HUES6 (cell line): ENCODE results near the gene ZNF540.
"Not testable (repeated sequence)": the region's sequence is repeated elsewhere in the genome, so short reads cannot be mapped to it uniquely, and the experiment has no call there.

Experiments
- H3K27ac ChIP-seq: 2 replicates; pipeline ENCODE4 v1.7.0; 2013; ENCODE audit warnings: low read depth, mild to moderate bottlenecking, low read length, inconsistent platforms
- H3K27me3 ChIP-seq: 2 replicates; pipeline ENCODE4 v1.6.1; 2013; ENCODE audit warnings: low read length; ENCODE audit not compliant: control insufficient read depth, insufficient read depth
- H3K36me3 ChIP-seq: 2 replicates; pipeline ENCODE4 v1.6.1; 2013; ENCODE audit warnings: low read length; ENCODE audit not compliant: control insufficient read depth, insufficient read depth
- H3K4me1 ChIP-seq: 2 replicates; pipeline ENCODE4 v1.6.1; 2013; ENCODE audit warnings: low read length; ENCODE audit not compliant: control insufficient read depth, insufficient read depth
- H3K4me3 ChIP-seq: 2 replicates; pipeline ENCODE4 v1.5.1; 2013; ENCODE audit warnings: low read depth, low read length
- H3K9ac ChIP-seq: one replicate; pipeline ENCODE4 v1.6.1; 2013; ENCODE audit warnings: mild to moderate bottlenecking, low read length
- H3K9me3 ChIP-seq: 2 replicates; pipeline ENCODE4 v1.6.1; 2013; ENCODE audit warnings: low read depth, low read length; ENCODE audit not compliant: control insufficient read depth, insufficient read depth

The ZNF540 gene

GRCh38 chr19:37654118-37654517 is 59.4 kb downstream of the ZNF540 start:
- Histone ChIP-seq H3K4me1 (0 out of 2 replicates have a peak, but pooled peaks cover 4% of the 10 kb centered on the region), H3K9ac (peak overlapping the region; percentile 64), H3K4me3 (peak overlapping the region; percentile 94), H3K36me3 (no peaks in the 10 kb centered on the region), H3K27ac (no peak overlapping the region), H3K27me3 (no peaks in the 10 kb centered on the region), H3K9me3 (no peaks in the 10 kb centered on the region)

- H3K36me3 ChIP-seq, result no peaks in the 10 kb centered on the region
- H3K4me1 ChIP-seq, result 0 out of 2 replicates have a peak, but pooled peaks cover 4% of the 10 kb centered on the region
- H3K27me3 ChIP-seq, result no peaks in the 10 kb centered on the region
- H3K27ac ChIP-seq, result peak overlapping the region; percentile 5; the same call in 1 of the 2 replicates
- peak overlapping the region; percentile 94 for H3K4me3 ChIP-seq
- H3K9ac ChIP-seq, result peak overlapping the region; percentile 64
- no peaks in the 10 kb centered on the region for H3K9me3 ChIP-seq
Observed at GRCh38 chr19:37654629-37655300, 60.1 kb downstream of the ZNF540 start.

GRCh38 chr19:37655301-37655688 is 60.6 kb downstream of the ZNF540 start, which contains the start of gene ZFP30:
Gene ZFP30, minus strand, starts transcription at chr19:37655465. Its CDS starts 7,643 bp downstream, at chr19:37647822.
- Histone ChIP-seq H3K36me3 (no peaks in the 10 kb centered on the region), H3K4me1 (0 out of 2 replicates have a peak, but pooled peaks cover 4% of the 10 kb centered on the region), H3K9me3 (no peaks in the 10 kb centered on the region), H3K27me3 (no peaks in the 10 kb centered on the region), H3K9ac (peak within 1 kb of the TSS; percentile 64), H3K4me3 (peak within 1 kb of the TSS; percentile 94), H3K27ac (peak within 1 kb of the TSS; percentile 5; the same call in 1 of the 2 replicates)

- H3K36me3 ChIP-seq, result no peaks in the 10 kb centered on the region
- H3K9ac ChIP-seq, result peak overlapping the region; percentile 64
- no peaks in the 10 kb centered on the region for H3K27me3 ChIP-seq
- 0 out of 2 replicates have a peak, but pooled peaks cover 4% of the 10 kb centered on the region for H3K4me1 ChIP-seq
- no peaks in the 10 kb centered on the region for H3K9me3 ChIP-seq
- H3K27ac ChIP-seq, result no peak overlapping the region
- peak overlapping the region; percentile 94 for H3K4me3 ChIP-seq
Observed at GRCh38 chr19:37655689-37656371, 61.2 kb downstream of the ZNF540 start.

GRCh38 chr19:37657157-37657556 is 62.5 kb downstream of the ZNF540 start:
- H3K9ac ChIP-seq, H3K4me3 ChIP-seq, H3K4me1 ChIP-seq, H3K9me3 ChIP-seq, H3K27ac ChIP-seq, H3K36me3 ChIP-seq, H3K27me3 ChIP-seq: not testable (repeated sequence)
